Brain microvascular endothelial cell (primary cell): ENCODE measurements around the gene CACNA2D3.

Source experiments
- DNase-seq: peaks from one replicate; pipeline ENCODE4 v3.0.0-alpha.2; 2020
- H3K27ac ChIP-seq: fragments of 250-450 bp; sonication (Bioruptor Pico); 2 replicates; pipeline ENCODE4 v1.5.1; 2020; ENCODE audit warnings: mild to moderate bottlenecking, moderate library complexity
- H3K27me3 ChIP-seq: fragments of 250-450 bp; sonication (Bioruptor Pico); replicated peaks from 2 replicates; pipeline ENCODE4 v1.5.1; 2020; ENCODE audit warnings: mild to moderate bottlenecking
- H3K36me3 ChIP-seq: fragments of 250-450 bp; sonication (Bioruptor Pico); replicated peaks from 2 replicates; pipeline ENCODE4 v1.5.1; 2020; ENCODE audit warnings: mild to moderate bottlenecking
- H3K4me3 ChIP-seq: 2 replicates; pipeline ENCODE4 v1.5.1; 2011; ENCODE audit warnings: low read depth, mild to moderate bottlenecking, control low read depth, low read length, moderate library complexity
- CTCF ChIP-seq: IDR thresholded peaks from 2 replicates; pipeline ENCODE4 v1.5.1; 2011; ENCODE audit warnings: low read depth, mild to moderate bottlenecking, moderate library complexity, low read length, control low read depth, inconsistent platforms; ENCODE audit errors: missing control alignments
- in situ Hi-C: cut with HindIII; loops from 2 replicates; pipeline ENCODE4 v1.10.0; 2017; ENCODE audit warnings: low sequenced_read_pairs, low pct_ligation_motif_present

Gene CACNA2D3

GRCh38 chr3:54596087-54596486, 473.7 kb downstream of the CACNA2D3 start:
- no peak for TF ChIP-seq CTCF
- H3K4me3 ChIP-seq = no peak overlapping the region
- no peaks in the 10 kb centered on the region for H3K36me3 ChIP-seq
- DNase-seq = no peak
- in situ Hi-C loops = no loop called here
- H3K27ac ChIP-seq = no peak overlapping the region
- H3K27me3 ChIP-seq = no peaks in the 10 kb centered on the region

GRCh38 chr3:54599716-54600115, 477.4 kb downstream of the CACNA2D3 start:
- H3K36me3 ChIP-seq = no peaks in the 10 kb centered on the region
- H3K27ac ChIP-seq = no peak overlapping the region
- no peak for TF ChIP-seq CTCF
- in situ Hi-C loops = no loop called here
- H3K27me3 ChIP-seq = no peaks in the 10 kb centered on the region
- H3K4me3 ChIP-seq = no peak overlapping the region
- no peak for DNase-seq

GRCh38 chr3:54600441-54601204, 478.3 kb downstream of the CACNA2D3 start:
- no peak for TF ChIP-seq CTCF
- Histone ChIP-seq H3K27me3 (no peaks in the 10 kb centered on the region), H3K36me3 (no peaks in the 10 kb centered on the region), H3K27ac (no peak overlapping the region), H3K4me3 (no peak overlapping the region)
- in situ Hi-C loops = no loop called here
- no peak for DNase-seq

GRCh38 chr3:54604495-54604894, 482.1 kb downstream of the CACNA2D3 start:
- in situ Hi-C loops = no loop called here

GRCh38 chr3:54608041-54608440, 485.7 kb downstream of the CACNA2D3 start:
- TF ChIP-seq CTCF = no peak
- Histone ChIP-seq H3K27ac (no peak overlapping the region), H3K4me3 (no peak overlapping the region), H3K27me3 (no peaks in the 10 kb centered on the region), H3K36me3 (no peaks in the 10 kb centered on the region)
- no peak for DNase-seq
- in situ Hi-C loops = no loop called here

More at GRCh38 chr3:54604495-54604894, 482.1 kb downstream of the CACNA2D3 start:
- H3K27me3 ChIP-seq = no peaks in the 10 kb centered on the region
- no peak overlapping the region for H3K4me3 ChIP-seq
- DNase-seq = no peak
- H3K27ac ChIP-seq = no peak overlapping the region
- H3K36me3 ChIP-seq = no peaks in the 10 kb centered on the region
- TF ChIP-seq CTCF = no peak

GRCh38 chr3:54619053-54619452, 496.7 kb downstream of the CACNA2D3 start:
- no peak for TF ChIP-seq CTCF
- in situ Hi-C loops = no loop called here

More at GRCh38 chr3:54619053-54619452, 496.7 kb downstream of the CACNA2D3 start:
- Histone ChIP-seq H3K27ac (no peak overlapping the region), H3K36me3 (no peaks in the 10 kb centered on the region), H3K27me3 (no peaks in the 10 kb centered on the region), H3K4me3 (no peak overlapping the region)
- DNase-seq = no peak
